Colon (tissue), 2 donors: Measurements from ENCODE around the gene CBFA2T2.
"Not testable (repeated sequence)": the region's sequence is repeated elsewhere in the genome, so short reads cannot be mapped to it uniquely, and the experiment has no call there.

Experiments used
- FAIRE-seq: peaks from 2 replicates; lab custom pipeline; 2012; peaks lifted over from hg19 to GRCh38; lab: Jason Lieb, UNC
- donor health status: control.
- donor health status: control.

The CBFA2T2 gene

DNA sequence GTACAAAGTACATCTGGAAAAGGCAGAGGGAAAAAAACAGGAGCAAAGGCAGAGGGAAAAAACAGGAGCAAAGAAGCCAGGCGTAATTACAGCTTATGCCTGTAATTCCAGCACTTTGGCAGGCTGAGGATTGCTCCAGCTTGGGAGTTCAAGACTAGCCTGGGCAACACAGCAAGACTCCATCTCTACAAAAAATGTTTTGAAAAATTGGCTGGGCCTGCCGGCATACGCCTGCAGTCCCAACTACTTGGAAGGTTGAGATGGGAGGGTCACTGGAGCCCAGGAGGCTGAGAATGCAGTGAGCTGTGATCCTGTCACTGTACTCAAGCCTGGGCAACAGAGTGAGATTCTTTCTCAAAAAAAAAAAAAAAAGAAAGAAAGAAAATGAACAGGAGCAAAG is 19.0 kb upstream of the CBFA2T2 start:
- no peak for FAIRE-seq

- FAIRE-seq, result no peak
Measured at GRCh38 chr20:33472868-33473435, 16.9 kb upstream of the CBFA2T2 start.

GRCh38 chr20:33474097-33474873 is 15.6 kb upstream of the CBFA2T2 start:
- FAIRE-seq, result no peak

- no peak for FAIRE-seq
Measured at GRCh38 chr20:33474963-33475362, 14.9 kb upstream of the CBFA2T2 start.

DNA sequence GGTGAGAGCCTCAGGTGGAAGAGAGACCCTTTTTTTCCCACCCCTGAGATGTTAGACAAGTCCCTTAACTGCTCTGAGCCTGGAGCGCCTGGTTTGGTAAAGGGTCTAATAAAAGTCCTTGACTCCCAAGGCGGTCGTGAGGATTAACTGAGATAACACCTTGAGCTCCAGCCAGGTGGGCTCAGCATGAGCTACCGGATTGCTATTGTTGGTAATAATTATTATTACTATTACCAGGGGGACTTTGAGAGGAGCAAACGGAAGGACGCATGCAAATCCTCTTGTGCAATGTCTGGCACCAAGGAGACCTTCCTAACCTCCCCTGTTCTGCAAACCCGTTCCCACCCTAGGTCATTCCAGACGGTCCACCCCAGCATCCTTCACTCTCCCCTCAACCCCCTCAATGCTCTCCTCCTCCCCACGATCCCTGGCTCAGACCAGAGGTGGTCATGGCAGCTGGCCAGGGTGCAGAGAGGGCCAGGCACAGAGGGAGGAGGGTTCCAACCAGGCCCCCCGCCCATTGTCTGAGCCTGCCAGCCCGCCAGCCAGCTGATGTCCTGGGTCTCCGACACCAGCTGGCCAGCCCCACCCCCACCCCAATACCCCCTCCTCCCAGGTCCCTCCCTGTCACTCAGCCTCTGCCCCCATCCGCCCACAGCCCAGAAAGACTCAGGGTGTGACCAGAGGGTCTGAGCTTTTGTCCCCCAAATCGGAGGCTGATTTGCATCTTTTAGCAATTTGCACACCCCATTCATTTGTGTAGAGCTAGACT is 14.3 kb upstream of the CBFA2T2 start:
- FAIRE-seq, result no peak

- FAIRE-seq, result no peak
Measured at GRCh38 chr20:33477386-33478234, 12.3 kb upstream of the CBFA2T2 start.

DNA sequence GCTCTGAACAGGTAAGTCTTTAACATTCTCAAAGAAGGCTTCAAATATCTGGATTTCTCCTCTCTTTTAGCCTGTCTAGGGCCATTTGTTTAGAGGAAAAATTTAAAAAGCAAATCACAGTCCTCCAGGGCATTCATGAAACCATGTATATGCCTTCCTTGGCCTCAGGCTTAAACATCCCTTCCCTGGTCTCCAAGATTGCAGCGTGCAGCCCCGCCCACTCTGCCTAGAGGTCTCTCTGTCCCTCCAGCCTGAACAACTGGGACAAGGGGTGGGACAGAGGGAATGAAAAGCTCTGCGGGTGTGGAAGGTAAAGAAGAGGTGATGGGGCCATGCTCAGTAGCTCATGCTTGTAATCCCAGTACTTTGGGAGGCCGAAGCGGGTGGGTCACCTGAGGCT is 9.8 kb upstream of the CBFA2T2 start:
- no peak for FAIRE-seq

GRCh38 chr20:33481431-33481941 is 8.4 kb upstream of the CBFA2T2 start:
- FAIRE-seq, result no peak

DNA sequence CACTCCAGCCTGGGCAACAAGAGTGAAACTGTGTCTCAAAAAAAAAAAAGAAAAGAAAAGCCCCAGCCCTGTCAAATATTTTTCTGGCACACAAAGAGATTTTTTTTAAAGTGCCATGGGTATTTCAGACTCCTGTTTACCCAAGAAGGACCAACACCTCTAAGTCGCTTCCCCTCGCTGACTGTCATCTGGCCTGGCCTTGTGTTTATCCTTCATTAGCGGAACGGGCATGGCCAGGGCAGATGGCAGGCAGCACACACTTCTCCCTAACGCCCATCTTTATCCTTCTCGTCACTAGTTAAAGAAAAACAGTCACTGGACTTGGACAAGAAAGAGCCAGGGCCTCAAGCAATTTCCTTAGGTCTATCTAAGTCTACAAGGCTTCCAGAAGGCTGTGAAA is 7.3 kb upstream of the CBFA2T2 start:
- no peak for FAIRE-seq

- FAIRE-seq, result not testable (repeated sequence)
Measured at GRCh38 chr20:33483186-33483585, 6.7 kb upstream of the CBFA2T2 start.

DNA sequence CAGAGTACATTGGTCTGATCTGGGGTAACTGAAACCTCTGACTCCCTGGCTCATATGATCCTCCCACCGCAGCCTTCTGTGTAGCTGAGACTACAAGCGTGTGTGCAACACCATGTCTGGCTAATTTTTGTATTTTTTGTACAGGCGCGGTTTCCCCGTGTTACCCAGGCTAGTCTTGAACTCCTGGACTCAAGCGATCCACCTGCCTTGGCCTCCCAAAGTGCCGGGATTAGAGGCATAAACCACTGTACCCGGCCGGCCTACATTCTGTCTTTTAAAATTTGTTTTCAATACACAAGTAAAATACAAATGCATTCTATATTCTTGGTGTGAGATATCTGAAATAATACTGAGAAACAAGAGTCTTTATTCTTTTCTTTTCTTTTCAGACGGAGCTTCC is 1.7 kb upstream of the CBFA2T2 start:
- no peak for FAIRE-seq

DNA sequence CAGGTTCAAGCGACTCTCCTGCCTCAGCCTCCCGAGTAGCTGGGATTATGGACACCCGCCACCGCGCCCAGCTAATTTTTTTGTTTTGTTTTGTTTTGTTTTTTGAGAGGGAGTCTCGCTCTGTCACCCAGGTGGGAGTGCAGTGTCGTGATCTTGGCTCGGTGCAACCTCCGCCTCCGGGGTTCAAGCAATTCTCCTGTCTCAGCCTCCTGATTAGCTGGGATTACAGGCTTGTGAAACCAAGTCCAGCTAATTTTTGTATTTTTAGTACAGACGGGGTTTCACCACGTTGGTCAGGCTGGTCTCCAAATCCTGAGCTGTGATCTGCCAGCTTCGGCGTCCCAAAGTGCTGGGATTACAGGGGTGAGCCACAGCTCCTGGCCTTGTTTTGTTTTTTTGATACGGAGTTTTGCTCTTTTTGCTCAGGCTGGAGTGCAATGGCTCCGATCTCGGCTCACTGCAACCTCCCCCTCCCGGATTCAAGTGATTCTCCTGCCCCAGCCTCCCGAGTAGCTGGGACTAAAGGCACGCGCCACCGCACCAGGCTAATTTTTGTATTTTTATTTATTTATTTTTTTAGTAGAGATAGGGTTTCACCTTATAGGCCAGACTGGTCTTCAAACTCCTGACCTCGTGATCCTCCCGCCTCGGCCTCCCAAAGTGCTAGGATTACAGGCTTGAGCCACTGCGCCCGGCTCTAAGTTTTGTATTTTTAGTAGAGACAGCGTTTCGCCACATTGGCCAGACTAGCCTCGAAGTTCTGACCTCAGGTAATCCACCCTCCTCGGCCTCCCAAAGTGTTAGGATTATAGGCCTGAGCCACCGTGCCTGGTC is 1.0 kb upstream of the CBFA2T2 start:
- not testable (repeated sequence) for FAIRE-seq

GRCh38 chr20:33489495-33490022 is 337 bp upstream of the CBFA2T2 start:
- FAIRE-seq, result no peak

DNA sequence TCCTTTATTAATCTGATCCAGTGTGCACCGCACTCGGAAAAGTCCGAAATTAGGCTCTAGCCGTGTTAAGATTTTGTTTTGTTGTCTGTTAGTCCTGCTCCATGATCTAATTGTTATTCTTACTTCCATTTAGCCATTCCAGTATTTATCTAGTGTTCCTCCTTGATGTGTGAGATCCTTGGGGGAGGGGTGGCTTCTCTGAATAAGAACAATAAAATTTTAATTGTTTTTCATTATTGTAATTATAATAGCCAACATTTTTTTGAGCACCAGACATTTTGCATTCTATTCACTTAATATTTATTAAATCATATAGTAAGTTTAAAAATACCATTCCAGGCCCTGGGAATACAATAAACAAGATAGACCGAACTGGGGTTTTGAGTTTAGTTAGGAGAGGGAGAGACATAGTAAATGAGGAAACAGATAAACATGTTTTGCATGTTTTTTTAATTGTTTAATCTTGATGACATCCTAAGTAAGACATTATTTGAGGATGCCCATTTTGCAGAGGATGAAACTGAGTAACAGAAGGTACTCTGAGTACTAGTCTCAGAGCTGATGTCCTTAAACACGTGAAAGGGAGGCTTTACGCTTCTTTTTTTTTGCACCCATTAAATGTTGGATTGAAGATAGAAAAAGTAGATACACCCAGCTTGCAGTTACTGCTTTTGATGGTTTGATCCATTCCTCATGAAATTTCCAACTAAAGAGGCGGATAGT is 1.2 kb downstream of the CBFA2T2 start:
- FAIRE-seq, result no peak

DNA sequence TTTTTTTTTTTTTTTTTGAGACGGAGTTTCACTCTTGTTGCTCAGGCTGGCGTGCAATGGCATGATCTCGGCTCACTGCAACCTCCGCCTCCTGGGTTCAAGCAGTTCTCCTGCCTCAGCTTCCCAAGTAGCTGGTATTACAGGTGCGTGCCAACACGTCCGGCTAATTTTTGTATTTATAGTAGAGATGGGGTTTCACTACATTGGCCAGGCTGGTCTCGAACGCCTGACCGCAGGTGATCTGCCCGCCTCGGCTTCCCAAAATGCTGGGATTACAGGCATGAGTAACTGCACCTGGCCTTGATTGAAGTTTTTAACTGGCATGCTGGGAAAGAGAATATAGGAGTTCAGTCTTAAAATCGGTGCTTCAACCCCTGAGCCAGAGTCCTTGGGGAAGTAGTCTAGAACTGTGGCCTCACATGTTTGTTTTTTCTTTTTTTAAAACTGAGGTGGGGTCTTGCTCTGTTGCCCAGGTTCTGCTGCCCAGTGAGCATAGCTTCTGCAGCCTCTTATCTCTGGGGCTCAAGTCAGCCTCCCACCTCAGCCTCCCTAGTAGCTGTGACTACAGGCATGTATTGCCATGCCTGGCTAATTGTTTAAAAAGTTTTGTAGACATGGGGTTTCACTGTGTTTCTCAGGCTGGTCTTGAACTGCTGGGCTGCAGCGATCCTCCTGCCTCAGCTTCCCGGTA is 3.3 kb downstream of the CBFA2T2 start:
- no peak for FAIRE-seq

DNA sequence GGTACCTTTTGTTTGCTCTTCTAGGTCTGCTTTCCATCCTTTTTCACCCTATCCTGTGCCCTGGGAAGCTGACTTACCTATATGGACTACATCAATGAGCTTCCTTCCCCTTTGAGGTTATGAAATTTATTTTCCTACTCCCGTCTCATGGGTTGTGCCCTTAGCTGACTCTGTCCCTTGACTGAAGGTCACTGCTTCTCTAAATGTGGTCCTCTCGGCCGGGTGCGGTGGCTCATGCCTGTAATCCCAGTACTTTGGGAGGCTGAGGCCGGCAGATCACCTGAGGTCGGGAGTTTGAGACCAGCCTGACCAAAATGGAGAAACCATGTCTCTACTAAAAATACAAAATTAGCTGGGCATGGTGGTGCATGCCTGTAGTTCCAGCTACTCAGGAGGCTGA is 6.9 kb downstream of the CBFA2T2 start:
- FAIRE-seq, result not testable (repeated sequence)

DNA sequence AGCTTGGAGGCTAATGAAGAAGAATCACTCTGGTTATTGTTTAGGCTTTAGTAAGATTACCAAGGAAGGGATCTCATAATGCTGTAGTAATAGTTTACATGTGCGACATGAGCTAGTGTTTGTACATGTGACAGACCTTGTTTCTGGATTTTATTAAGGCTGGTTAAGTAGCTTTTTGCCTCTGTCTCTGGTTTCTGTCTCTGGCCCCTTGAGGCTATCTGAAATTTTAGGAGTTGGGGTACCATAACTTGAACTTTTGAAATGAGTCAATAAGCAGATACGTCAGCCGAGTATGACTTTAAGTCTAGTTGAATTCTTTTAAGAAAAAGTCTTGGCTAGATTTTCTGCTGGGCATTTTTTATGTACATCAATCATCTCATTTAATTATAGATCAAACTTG is 9.5 kb downstream of the CBFA2T2 start:
- no peak for FAIRE-seq

DNA sequence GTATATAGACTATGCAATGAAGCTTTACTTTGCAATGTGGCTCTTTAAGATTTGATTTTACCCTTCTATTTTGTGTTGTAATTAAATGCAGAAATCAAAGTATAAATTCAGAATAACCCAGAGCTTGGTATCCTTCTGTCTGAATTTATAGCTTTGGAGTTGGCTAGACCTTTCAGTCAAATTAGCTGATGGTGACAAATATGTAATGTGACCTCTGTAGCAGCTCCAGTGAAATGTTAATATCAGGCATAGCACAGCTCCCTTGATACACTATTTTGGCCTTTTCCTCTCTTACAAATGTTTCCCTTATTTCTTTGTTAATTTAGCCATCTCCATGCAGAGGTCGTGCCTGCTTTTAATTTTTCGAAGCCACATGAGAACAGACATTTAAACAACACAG is 11.1 kb downstream of the CBFA2T2 start:
- no peak for FAIRE-seq

GRCh38 chr20:33503564-33503963 is 13.7 kb downstream of the CBFA2T2 start:
- FAIRE-seq, result no peak

DNA sequence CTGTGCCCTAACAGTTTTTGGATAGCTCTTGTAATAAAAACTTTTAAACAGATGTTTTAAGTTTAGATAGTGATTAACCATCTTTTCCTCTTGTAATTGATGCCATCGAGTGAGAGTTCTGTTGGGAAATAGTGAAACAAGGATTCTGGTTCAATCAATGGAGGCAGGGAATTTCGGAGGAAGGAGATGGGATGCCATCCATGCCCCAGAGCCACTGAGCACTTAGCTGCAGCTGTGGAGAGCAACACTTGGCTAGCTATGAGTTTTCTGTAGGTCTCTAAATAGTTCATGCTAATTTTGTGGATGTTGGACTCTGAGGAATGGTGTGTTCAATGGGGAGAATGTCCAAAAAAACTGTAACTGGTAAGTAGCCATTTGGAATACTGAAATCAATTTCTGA is 16.7 kb downstream of the CBFA2T2 start:
- FAIRE-seq, result no peak
